Epidermal melanocyte (primary cell): ENCODE results near the gene CCDC73.
"Not testable (repeated sequence)": the region's sequence is repeated elsewhere in the genome, so short reads cannot be mapped to it uniquely, and the experiment has no call there.

Experiments
- DNase-seq: peaks from one replicate; pipeline ENCODE4 v3.0.0; 2011; ENCODE audit warnings: low spot score; ENCODE audit not compliant: insufficient read length

CCDC73 gene

GRCh38 chr11:32705309-32706033 lies 89.0 kb downstream of the CCDC73 start:
- DNase-seq = no peak

GRCh38 chr11:32704775-32705174 lies 89.7 kb downstream of the CCDC73 start:
- DNase-seq = no peak

GRCh38 chr11:32704261-32704660 lies 90.2 kb downstream of the CCDC73 start:
- DNase-seq = no peak

GRCh38 chr11:32701616-32702015 lies 92.8 kb downstream of the CCDC73 start:
- DNase-seq = no peak

GRCh38 chr11:32698579-32698978 lies 95.9 kb downstream of the CCDC73 start:
- no peak for DNase-seq

GRCh38 chr11:32671051-32671450 lies 123.4 kb downstream of the CCDC73 start:
- no peak for DNase-seq

GRCh38 chr11:32659672-32660071 lies 134.8 kb downstream of the CCDC73 start:
- peak; percentile 18 for DNase-seq

- no peak for DNase-seq
Observed at GRCh38 chr11:32658639-32659406, 135.6 kb downstream of the CCDC73 start.

GRCh38 chr11:32643526-32643925 lies 150.9 kb downstream of the CCDC73 start:
- no peak for DNase-seq

- DNase-seq = no peak
Observed at GRCh38 chr11:32641361-32641760, 153.1 kb downstream of the CCDC73 start.

- DNase-seq = no peak
Observed at GRCh38 chr11:32635819-32636218, 158.6 kb downstream of the CCDC73 start.

GRCh38 chr11:32630844-32631243 lies 163.6 kb downstream of the CCDC73 start:
- no peak for DNase-seq

- DNase-seq = no peak
Observed at GRCh38 chr11:32616903-32617302, 177.6 kb downstream of the CCDC73 start.

GRCh38 chr11:32615422-32615821 lies 179.0 kb downstream of the CCDC73 start:
- DNase-seq = no peak

GRCh38 chr11:32613500-32614151 lies 180.8 kb downstream of the CCDC73 start:
- DNase-seq = no peak

GRCh38 chr11:32610797-32611352 lies 183.6 kb downstream of the CCDC73 start:
- DNase-seq = no peak

GRCh38 chr11:32608826-32609225 lies 185.6 kb downstream of the CCDC73 start:
- not testable (repeated sequence) for DNase-seq

- DNase-seq = no peak
Observed at GRCh38 chr11:32606220-32606619, 188.2 kb downstream of the CCDC73 start.

- DNase-seq = no peak
Observed at GRCh38 chr11:32602657-32603415, 191.6 kb downstream of the CCDC73 start.

- no peak for DNase-seq
Observed at GRCh38 chr11:32597921-32598320, 196.5 kb downstream of the CCDC73 start.

GRCh38 chr11:32596114-32596513 lies 198.3 kb downstream of the CCDC73 start:
- DNase-seq = not testable (repeated sequence)
